AG10803 (cell line): Measurements from ENCODE around the gene CXorf49.
"Not testable (repeated sequence)": the region's sequence is repeated elsewhere in the genome, so short reads cannot be mapped to it uniquely, and the experiment has no call there.

Experiments used
- DNase-seq: peaks from one replicate; pipeline ENCODE4 v3.0.0; 2010; ENCODE audit warnings: low read depth
- H3K4me3 ChIP-seq: 2 replicates; pipeline ENCODE4 v1.5.1; 2011; ENCODE audit warnings: mild to moderate bottlenecking, low read length, control low read depth

CXorf49 gene

DNA sequence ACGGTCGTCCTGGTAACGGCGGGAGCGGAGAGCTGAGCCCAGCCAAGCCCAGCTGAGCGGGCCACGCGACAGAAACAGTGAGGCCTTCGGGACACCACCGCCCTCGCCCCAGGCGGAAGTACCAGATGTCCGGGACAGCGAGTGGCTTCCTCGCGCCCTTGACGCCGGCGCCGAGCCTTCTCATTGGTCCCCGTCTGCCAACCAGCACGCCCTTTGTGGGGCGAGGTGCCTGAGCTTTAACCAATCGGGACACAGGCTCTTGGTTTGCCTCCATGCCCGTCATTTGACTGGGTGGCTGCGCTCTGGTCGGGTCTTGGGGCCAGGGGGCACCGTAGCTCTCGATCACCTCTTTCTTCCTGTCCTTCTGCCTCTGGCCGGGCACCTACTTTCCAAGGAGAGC, at the start of gene CXorf49:
TSS of gene CXorf49 (minus strand) at position 101 of the 400 bp plus-strand sequence. CDS start 134 bp downstream, outside the sequence.
- DNase-seq, H3K4me3 ChIP-seq: not testable (repeated sequence)

DNA sequence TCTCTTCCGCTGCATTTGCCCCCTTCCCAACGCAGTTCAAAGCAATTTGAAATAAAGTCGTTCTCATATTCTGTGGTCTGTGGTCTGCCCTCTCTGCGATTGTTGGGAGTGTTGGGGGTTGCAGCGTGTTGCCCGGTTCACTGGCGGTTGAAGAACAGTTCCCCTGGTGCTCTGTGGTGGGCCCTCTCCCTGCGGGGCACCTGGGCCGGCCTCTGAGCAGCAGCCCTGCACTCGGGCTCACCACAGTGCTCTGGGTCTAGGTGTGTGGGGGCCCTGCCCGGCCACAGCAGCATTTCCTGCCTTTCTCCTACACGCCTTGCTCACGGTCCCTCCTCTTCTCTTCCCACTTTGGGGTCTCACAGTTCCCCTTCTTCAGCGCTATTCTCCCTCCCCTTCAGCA, 49.0 kb upstream of the CXorf49 start:
- not testable (repeated sequence) for H3K4me3 ChIP-seq, DNase-seq

- H3K4me3 ChIP-seq, DNase-seq: not testable (repeated sequence)
Measured at GRCh38 chrX:71765613-71766012, 47.5 kb upstream of the CXorf49 start.

DNA sequence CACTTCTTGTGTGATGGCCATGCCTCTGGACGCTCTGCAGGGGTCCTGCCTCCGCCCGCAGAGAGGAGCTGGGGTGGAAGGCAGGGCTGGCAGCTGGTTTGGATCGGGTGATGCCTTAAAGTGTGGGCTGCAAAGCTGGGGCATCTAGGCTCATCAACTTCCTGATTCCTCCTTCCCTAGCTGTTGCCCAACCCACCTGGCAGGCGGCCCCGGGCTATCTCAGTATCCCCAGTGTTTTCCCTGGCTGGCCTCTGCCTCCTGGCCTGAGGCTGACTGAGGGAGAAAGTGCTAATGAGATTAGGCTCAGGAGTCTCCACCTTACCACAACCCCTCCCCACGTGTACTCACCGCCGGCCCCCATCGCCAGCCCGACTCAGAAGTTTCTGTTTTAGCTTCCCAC, 46.7 kb upstream of the CXorf49 start:
- H3K4me3 ChIP-seq, DNase-seq: not testable (repeated sequence)

- not testable (repeated sequence) for DNase-seq, H3K4me3 ChIP-seq
Measured at GRCh38 chrX:71763049-71763448, 45.0 kb upstream of the CXorf49 start, which contains the start of gene CXorf49B. Gene CXorf49B, plus strand, starts transcription at chrX:71763349. Its CDS starts 75 bp downstream, at chrX:71763424.

- not testable (repeated sequence) for H3K4me3 ChIP-seq, DNase-seq
Measured at GRCh38 chrX:71760688-71761281, 42.7 kb upstream of the CXorf49 start.

GRCh38 chrX:71720289-71720886, 2.3 kb upstream of the CXorf49 start:
- not testable (repeated sequence) for H3K4me3 ChIP-seq, DNase-seq

GRCh38 chrX:71719195-71719594, 1.1 kb upstream of the CXorf49 start:
- not testable (repeated sequence) for H3K4me3 ChIP-seq, DNase-seq

- H3K4me3 ChIP-seq, DNase-seq: not testable (repeated sequence)
Measured at GRCh38 chrX:71716323-71716722, 1.8 kb downstream of the CXorf49 start.

GRCh38 chrX:71715551-71715950, 2.5 kb downstream of the CXorf49 start:
- not testable (repeated sequence) for H3K4me3 ChIP-seq, DNase-seq

GRCh38 chrX:71714064-71714463, 4.0 kb downstream of the CXorf49 start:
- H3K4me3 ChIP-seq, DNase-seq: not testable (repeated sequence)

DNA sequence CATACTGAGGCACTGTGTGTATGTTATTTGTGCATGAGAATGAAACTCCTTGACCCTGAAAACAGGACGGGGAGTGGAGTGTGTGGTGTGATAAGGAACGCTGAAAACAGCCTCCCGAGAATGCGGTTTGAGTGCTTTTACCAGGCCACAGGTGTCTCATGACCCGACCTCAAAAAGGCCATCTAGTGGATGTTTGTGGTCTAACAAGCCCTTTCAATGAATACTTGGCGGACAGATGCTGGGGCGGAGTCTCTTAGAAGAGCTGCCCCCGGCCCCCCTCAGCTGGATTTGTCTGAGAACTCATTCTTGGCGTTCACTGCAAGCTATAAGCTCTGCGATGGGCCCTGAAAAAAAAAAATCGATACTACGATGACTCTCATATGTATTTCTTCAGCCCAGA, 15.2 kb downstream of the CXorf49 start:
- not testable (repeated sequence) for DNase-seq, H3K4me3 ChIP-seq

DNA sequence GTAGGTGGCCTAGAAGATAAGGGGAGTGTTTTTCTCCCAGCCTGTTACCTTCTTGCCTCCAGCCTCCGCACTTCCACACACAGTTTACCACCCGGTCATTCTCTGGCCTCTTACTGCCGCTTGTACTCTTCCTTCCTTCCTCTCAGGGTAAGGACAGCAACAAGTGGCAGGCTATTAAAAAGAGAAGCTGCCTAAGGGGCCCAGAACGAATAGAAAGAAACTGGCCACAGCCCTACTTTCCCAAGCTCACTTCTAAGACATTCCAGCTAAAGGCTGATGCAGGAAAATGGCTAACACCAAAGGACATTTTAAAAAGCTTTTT, 19.1 kb downstream of the CXorf49 start:
- DNase-seq, H3K4me3 ChIP-seq: not testable (repeated sequence)

DNA sequence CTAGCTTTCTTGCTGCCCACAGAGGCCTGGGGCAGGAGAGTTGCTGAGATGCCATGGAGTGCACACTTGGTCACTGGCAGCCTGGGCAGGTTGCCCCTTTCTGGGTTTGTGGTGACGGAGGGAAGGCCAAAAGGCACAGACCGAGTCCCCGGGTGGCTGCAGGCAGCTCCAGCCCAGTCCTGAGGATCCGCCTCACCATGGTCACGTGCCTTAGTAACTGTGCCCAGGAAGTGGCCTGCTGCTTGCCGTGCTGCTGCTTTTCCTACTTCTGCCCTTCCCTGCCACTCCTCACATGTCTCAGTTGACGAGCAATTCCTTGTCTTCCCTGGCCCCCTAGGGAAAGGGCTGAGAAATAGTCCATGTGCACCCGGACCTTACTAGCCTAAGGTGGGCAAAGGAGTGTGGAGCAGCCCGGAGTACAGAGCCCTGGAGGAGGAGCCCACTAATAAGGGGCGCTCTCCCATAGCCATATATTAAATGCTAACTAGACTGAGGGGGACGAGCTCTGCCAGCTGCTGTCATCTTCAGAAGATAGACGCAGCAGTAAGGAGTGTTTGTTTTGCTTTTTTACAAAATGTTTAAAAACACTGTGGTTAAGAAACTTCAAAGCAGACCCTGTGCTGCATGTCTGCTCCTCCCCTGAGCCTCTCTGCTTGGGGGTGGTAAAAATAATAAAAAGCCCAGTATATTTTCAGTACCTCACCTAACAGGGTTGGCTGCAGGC, 19.6 kb downstream of the CXorf49 start:
- not testable (repeated sequence) for DNase-seq, H3K4me3 ChIP-seq

DNA sequence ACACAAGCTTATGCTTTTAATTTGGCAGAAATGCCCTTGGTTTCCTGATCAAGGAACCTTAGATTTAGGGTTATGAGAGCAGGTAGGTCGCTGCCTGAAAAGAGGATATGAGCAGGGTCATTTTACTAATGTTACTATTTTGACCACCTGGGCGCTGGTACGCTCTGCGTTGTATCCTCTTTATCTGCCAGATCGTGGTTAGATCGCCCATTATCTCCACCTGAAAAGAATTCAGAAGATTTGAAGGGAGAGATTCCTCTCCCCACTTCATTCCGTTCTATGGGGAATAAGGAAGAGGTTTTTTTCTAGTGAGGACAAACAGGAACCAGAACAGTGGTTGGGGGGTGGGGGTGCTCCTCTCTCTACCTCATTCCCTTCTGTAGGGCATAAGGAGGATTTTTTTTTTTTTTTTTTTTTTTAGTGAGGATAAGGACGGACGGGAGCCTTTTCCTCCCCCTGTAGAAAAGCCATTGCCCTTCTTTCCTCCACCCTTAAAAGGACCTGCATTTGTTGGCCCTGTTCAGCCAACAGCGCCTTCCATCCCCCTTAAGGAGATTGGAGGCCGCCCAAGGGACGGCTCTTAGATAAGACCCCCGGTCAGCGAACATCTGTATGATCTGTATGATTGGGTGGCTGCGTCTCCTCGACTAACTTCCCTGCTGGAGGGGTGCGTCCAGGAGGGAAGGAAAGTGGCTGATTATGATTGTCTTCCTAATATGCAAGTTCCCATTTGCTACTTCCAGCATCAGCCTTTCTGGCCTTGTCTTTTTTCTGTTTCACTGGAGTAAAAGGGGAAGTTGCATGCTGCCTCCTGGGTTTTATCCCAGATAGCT, 20.4 kb downstream of the CXorf49 start:
- H3K4me3 ChIP-seq, DNase-seq: not testable (repeated sequence)

- not testable (repeated sequence) for DNase-seq, H3K4me3 ChIP-seq
Measured at GRCh38 chrX:71696641-71697465, 21.2 kb downstream of the CXorf49 start.
